HepG2 (cell line): Measurements from ENCODE around the gene SLC50A1. TPM values are rescaled to one million over a fixed set of nuclear protein-coding genes. Genes with fewer than 3 reads are reported as not detected.

Source experiments
- AGO1 ChIP-seq: fragments of 200-400 bp; formaldehyde crosslinking; IDR thresholded peaks from 2 replicates; pipeline ENCODE4 v1.6.1; 2017; ENCODE audit warnings: mild to moderate bottlenecking, low read depth, low read length, moderate library complexity; ENCODE audit not compliant: poor library complexity, severe bottlenecking
- ATM ChIP-seq: fragments of 450-650 bp; IDR thresholded peaks from 2 replicates; pipeline ENCODE4 v1.7.1; 2017; ENCODE audit warnings: mild to moderate bottlenecking, borderline replicate concordance
- ELK4 ChIP-seq: sonication (generic); formaldehyde crosslinking; IDR thresholded peaks from 2 replicates; pipeline ENCODE4 v1.9.0; 2021; ENCODE audit warnings: missing genetic modification reagents, borderline replicate concordance
- HNF4G ChIP-seq, 2 experiments: sonication (generic) in 1 of 2; formaldehyde crosslinking in 1 of 2; IDR thresholded peaks; 2 replicates each; pipeline versions ENCODE4 v1.4.0 to v1.6.1; 2011 to 2020; ENCODE audit warnings: borderline replicate concordance in 2 of 2, low read depth in 2 of 2, mild to moderate bottlenecking in 2 of 2, low read length in 1 of 2, missing genetic modification reagents in 1 of 2, moderate library complexity in 1 of 2
- KLF9 ChIP-seq: IDR thresholded peaks from 2 replicates; pipeline ENCODE4 v1.6.1; 2016; ENCODE audit warnings: low read depth
- RXRA ChIP-seq: sonication (generic); formaldehyde crosslinking; IDR thresholded peaks from 2 replicates; pipeline ENCODE4 v1.5.1; 2020; ENCODE audit warnings: missing genetic modification reagents
- SMARCC2 ChIP-seq: fragments of 450-650 bp; IDR thresholded peaks from 2 replicates; pipeline ENCODE4 v1.6.1; 2017; ENCODE audit warnings: antibody characterized with exemption, mild to moderate bottlenecking
- SMARCE1 ChIP-seq: fragments of 450-650 bp; IDR thresholded peaks from 2 replicates; pipeline ENCODE4 v1.6.1; 2017; ENCODE audit warnings: borderline replicate concordance
- TBP ChIP-seq: sonication (generic); formaldehyde crosslinking; IDR thresholded peaks from 2 replicates; pipeline ENCODE4 v1.5.0; 2020; ENCODE audit warnings: missing genetic modification reagents
- ZFP90 ChIP-seq: sonication (generic); formaldehyde crosslinking; IDR thresholded peaks from 2 replicates; pipeline ENCODE4 v1.8.0; 2022; ENCODE audit warnings: missing genetic modification reagents, mild to moderate bottlenecking, inconsistent platforms, borderline replicate concordance
- ZMYM2 ChIP-seq: sonication (generic); formaldehyde crosslinking; IDR thresholded peaks from 2 replicates; pipeline ENCODE4 v1.8.0; 2022; ENCODE audit warnings: mild to moderate bottlenecking, missing genetic modification reagents
- ZNF224 ChIP-seq: sonication (generic); formaldehyde crosslinking; IDR thresholded peaks from 2 replicates; pipeline ENCODE4 v1.5.0; 2020; ENCODE audit warnings: mild to moderate bottlenecking, missing genetic modification reagents
- ZNF335 ChIP-seq: sonication (generic); formaldehyde crosslinking; IDR thresholded peaks from 2 replicates; pipeline ENCODE4 v1.4.0; 2020; ENCODE audit warnings: missing genetic modification reagents
- ZNF337 ChIP-seq: sonication (generic); formaldehyde crosslinking; IDR thresholded peaks from 2 replicates; pipeline ENCODE4 v1.5.1; 2020; ENCODE audit warnings: missing genetic modification reagents, low read depth, mild to moderate bottlenecking, borderline replicate concordance
- ZNF430 ChIP-seq: sonication (generic); formaldehyde crosslinking; IDR thresholded peaks from 2 replicates; pipeline ENCODE4 v1.9.0; 2021; ENCODE audit warnings: mild to moderate bottlenecking, missing genetic modification reagents
- ZNF510 ChIP-seq: sonication (generic); formaldehyde crosslinking; IDR thresholded peaks from 2 replicates; pipeline ENCODE4 v1.4.0; 2020; ENCODE audit warnings: low read depth, mild to moderate bottlenecking, missing genetic modification reagents
- ZNF740 ChIP-seq: sonication (generic); formaldehyde crosslinking; IDR thresholded peaks from 2 replicates; pipeline ENCODE4 v1.4.0; 2020; ENCODE audit warnings: missing genetic modification reagents
- polyA plus RNA-seq, 8 experiments: library from polyadenylated mRNA; depleted of rRNA in 3 of 8; stranded (reverse) in 7 of 8; unstranded in 1 of 8; fragments of >200 nt; fragmentation: Illumina TruSeq in 4 of 8; extraction: Trizol in 4 of 8; gene quantifications; 2 replicates each; pipeline versions ENCODE4 v1.2.1 to v1.2.3, GENCODE V29; 2011 to 2016; ENCODE audit warnings: low read depth in 4 of 8, missing spikeins in 1 of 8, mixed read lengths in 1 of 8; ENCODE audit not compliant: insufficient read depth in 1 of 8
- total RNA-seq, 5 experiments: library from RNA; depleted of rRNA; stranded (reverse); fragments of >200 nt; fragmentation: Illumina TruSeq; extraction: Trizol; gene quantifications; 2 replicates each; pipeline ENCODE4 v1.2.3, GENCODE V29; 2016; ENCODE audit warnings: low read depth in 1 of 5
- TF ChIP-seq, protein P1 (sequence below): sonication (generic); formaldehyde crosslinking; IDR thresholded peaks from 2 replicates; pipeline ENCODE4 v1.5.0; 2020; ENCODE audit warnings: mild to moderate bottlenecking, missing genetic modification reagents, borderline replicate concordance
- TF ChIP-seq, protein P2 (sequence below): fragments of 450-650 bp; IDR thresholded peaks from 2 replicates; pipeline ENCODE4 v1.6.1; 2016

SLC50A1 gene
- total and polyA plus RNA-seq, 2 of the 13 experiments (the other 11 are each of a cell fraction or from before 2014, with no cell fraction given), result 22.5 to 46.8 TPM

- TF ChIP-seq, protein P1, sequence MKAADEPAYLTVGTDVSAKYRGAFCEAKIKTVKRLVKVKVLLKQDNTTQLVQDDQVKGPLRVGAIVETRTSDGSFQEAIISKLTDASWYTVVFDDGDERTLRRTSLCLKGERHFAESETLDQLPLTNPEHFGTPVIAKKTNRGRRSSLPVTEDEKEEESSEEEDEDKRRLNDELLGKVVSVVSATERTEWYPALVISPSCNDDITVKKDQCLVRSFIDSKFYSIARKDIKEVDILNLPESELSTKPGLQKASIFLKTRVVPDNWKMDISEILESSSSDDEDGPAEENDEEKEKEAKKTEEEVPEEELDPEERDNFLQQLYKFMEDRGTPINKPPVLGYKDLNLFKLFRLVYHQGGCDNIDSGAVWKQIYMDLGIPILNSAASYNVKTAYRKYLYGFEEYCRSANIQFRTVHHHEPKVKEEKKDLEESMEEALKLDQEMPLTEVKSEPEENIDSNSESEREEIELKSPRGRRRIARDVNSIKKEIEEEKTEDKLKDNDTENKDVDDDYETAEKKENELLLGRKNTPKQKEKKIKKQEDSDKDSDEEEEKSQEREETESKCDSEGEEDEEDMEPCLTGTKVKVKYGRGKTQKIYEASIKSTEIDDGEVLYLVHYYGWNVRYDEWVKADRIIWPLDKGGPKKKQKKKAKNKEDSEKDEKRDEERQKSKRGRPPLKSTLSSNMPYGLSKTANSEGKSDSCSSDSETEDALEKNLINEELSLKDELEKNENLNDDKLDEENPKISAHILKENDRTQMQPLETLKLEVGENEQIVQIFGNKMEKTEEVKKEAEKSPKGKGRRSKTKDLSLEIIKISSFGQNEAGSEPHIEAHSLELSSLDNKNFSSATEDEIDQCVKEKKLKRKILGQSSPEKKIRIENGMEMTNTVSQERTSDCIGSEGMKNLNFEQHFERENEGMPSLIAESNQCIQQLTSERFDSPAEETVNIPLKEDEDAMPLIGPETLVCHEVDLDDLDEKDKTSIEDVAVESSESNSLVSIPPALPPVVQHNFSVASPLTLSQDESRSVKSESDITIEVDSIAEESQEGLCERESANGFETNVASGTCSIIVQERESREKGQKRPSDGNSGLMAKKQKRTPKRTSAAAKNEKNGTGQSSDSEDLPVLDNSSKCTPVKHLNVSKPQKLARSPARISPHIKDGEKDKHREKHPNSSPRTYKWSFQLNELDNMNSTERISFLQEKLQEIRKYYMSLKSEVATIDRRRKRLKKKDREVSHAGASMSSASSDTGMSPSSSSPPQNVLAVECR (CRISPR knock-in tag), result peak; percentile 87; the same call in 1 of the 2 replicates
- TF ChIP-seq ZNF335 (CRISPR knock-in tag), result no peak
- TF ChIP-seq ZNF510 (CRISPR knock-in tag), result peak; percentile 41; the same call in 1 of the 2 replicates
- peak; percentile 22 for TF ChIP-seq AGO1
- no peak for TF ChIP-seq ZFP90
- no peak for TF ChIP-seq ATM
- no peak for TF ChIP-seq ZMYM2 (CRISPR knock-in tag)
- no peak for TF ChIP-seq ZNF224 (CRISPR knock-in tag)
- no peak for TF ChIP-seq ZNF337 (CRISPR knock-in tag)
- TF ChIP-seq HNF4G (IDR thresholded peaks at IDR 0.05; ENCODE audit: borderline replicate concordance, low read depth, low read length), result peak; percentile 95
- TF ChIP-seq HNF4G (CRISPR knock-in tag; IDR thresholded peaks at IDR 0.05; ENCODE audit: borderline replicate concordance, low read depth), result peak; percentile 97
- TF ChIP-seq ZNF740 (CRISPR knock-in tag), result peak; percentile 54; the same call in 1 of the 2 replicates
- TF ChIP-seq KLF9 (CRISPR knock-in tag), result no peak
- no peak for TF ChIP-seq TBP (CRISPR knock-in tag)
- TF ChIP-seq SMARCC2, result no peak
- no peak for TF ChIP-seq ELK4 (CRISPR knock-in tag)
- TF ChIP-seq SMARCE1, result no peak
- peak; percentile 88 for TF ChIP-seq RXRA (CRISPR knock-in tag)
- TF ChIP-seq, protein P2, sequence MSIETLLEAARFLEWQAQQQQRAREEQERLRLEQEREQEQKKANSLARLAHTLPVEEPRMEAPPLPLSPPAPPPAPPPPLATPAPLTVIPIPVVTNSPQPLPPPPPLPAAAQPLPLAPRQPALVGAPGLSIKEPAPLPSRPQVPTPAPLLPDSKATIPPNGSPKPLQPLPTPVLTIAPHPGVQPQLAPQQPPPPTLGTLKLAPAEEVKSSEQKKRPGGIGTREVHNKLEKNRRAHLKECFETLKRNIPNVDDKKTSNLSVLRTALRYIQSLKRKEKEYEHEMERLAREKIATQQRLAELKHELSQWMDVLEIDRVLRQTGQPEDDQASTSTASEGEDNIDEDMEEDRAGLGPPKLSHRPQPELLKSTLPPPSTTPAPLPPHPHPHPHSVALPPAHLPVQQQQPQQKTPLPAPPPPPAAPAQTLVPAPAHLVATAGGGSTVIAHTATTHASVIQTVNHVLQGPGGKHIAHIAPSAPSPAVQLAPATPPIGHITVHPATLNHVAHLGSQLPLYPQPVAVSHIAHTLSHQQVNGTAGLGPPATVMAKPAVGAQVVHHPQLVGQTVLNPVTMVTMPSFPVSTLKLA, result no peak; the same call in 1 of the 2 replicates
- TF ChIP-seq ZNF430 (CRISPR knock-in tag), result 0 out of 2 replicates have a peak, but pooled peaks have one; percentile 19
These were observed 6.7 kb upstream of the SLC50A1 start (continued) for GRCh38 chr1:155128755-155129473.
